Activated CD4-positive, alpha-beta T cell treated with anti-CD3 and anti-CD28 coated beads, Interleukin-2, amount 50 U/mL, for 16 hours (primary cell): ENCODE data around the gene SLC4A1.

Experiments used
- DNase-seq: peaks from one replicate; pipeline ENCODE4 v3.0.0-alpha.2; 2020

SLC4A1 gene

GRCh38 chr17:44267818-44268490 is at the start of gene SLC4A1:
SLC4A1 (minus strand) TSS chr17:44268135; CDS start chr17:44262866, 5,269 bp downstream.
- DNase-seq = no peak

GRCh38 chr17:44317545-44317944 is 49.6 kb upstream of the SLC4A1 start:
- DNase-seq = no peak

GRCh38 chr17:44315760-44316731 is 48.1 kb upstream of the SLC4A1 start:
- DNase-seq = no peak

GRCh38 chr17:44314869-44315661 is 47.1 kb upstream of the SLC4A1 start:
- peak; percentile 48 for DNase-seq

GRCh38 chr17:44314524-44314868 is 46.6 kb upstream of the SLC4A1 start:
- DNase-seq = no peak

- DNase-seq = no peak
Observed at GRCh38 chr17:44314031-44314430, 46.1 kb upstream of the SLC4A1 start.

GRCh38 chr17:44312396-44313104 is 44.6 kb upstream of the SLC4A1 start:
- no peak for DNase-seq

GRCh38 chr17:44311562-44312181 is 43.7 kb upstream of the SLC4A1 start:
- no peak for DNase-seq

- no peak for DNase-seq
Observed at GRCh38 chr17:44310609-44311376, 42.9 kb upstream of the SLC4A1 start.

- no peak for DNase-seq
Observed at GRCh38 chr17:44310188-44310587, 42.3 kb upstream of the SLC4A1 start.

GRCh38 chr17:44309472-44309871 is 41.5 kb upstream of the SLC4A1 start:
- no peak for DNase-seq

GRCh38 chr17:44308865-44309264 is 40.9 kb upstream of the SLC4A1 start:
- DNase-seq = no peak

- DNase-seq = peak; percentile 69
Observed at GRCh38 chr17:44308320-44308818, 40.4 kb upstream of the SLC4A1 start, which contains the start of gene RUNDC3A. RUNDC3A (plus strand) TSS chr17:44308601; CDS start chr17:44308833, 232 bp downstream.

GRCh38 chr17:44307387-44308186 is 39.7 kb upstream of the SLC4A1 start:
- DNase-seq = no peak

GRCh38 chr17:44304651-44305050 is 36.7 kb upstream of the SLC4A1 start:
- no peak for DNase-seq

- no peak for DNase-seq
Observed at GRCh38 chr17:44297975-44298374, 30.0 kb upstream of the SLC4A1 start.

GRCh38 chr17:44293509-44294226 is 25.7 kb upstream of the SLC4A1 start:
- no peak for DNase-seq

GRCh38 chr17:44287651-44288050 is 19.7 kb upstream of the SLC4A1 start:
- no peak for DNase-seq

GRCh38 chr17:44284024-44284400 is 16.1 kb upstream of the SLC4A1 start:
- DNase-seq = no peak
